Tibial nerve (tissue), 4 donors: ENCODE data around the gene ZNF740.

Experiments used
- CTCF ChIP-seq, 5 experiments: fragments of 200-600 bp in 3 of 5; fragments of 450-650 bp in 2 of 5; sonication (generic) in 3 of 5; IDR thresholded peaks; one replicate each; pipeline ENCODE4 v1.5.1; 2016 to 2019; ENCODE audit warnings: antibody characterized with exemption in 5 of 5, mild to moderate bottlenecking in 3 of 5, moderate library complexity in 2 of 5
- EP300 ChIP-seq, 2 donors: sonication (generic); formaldehyde crosslinking; IDR thresholded peaks; one replicate each; pipeline ENCODE4 v1.6.1; 2017; ENCODE audit warnings: antibody characterized with exemption in 2 of 2, mild to moderate bottlenecking in 1 of 2
- POLR2A ChIP-seq, 2 donors: fragments of 450-650 bp; IDR thresholded peaks; one replicate each; pipeline ENCODE4 v1.6.1; 2017; ENCODE audit warnings: antibody characterized with exemption in 2 of 2, mild to moderate bottlenecking in 2 of 2, moderate library complexity in 2 of 2

- TF ChIP-seq POLR2A (IDR thresholded peaks at IDR 0.05): no peak
- TF ChIP-seq CTCF (IDR thresholded peaks at IDR 0.05): no peak
- TF ChIP-seq EP300 (IDR thresholded peaks at IDR 0.05): no peak
Measured at GRCh38 chr12:53143355-53143754, 37.2 kb upstream of the ZNF740 start.
